HK-2 (cell line): Measurements from ENCODE around the gene SELPLG.
"Not testable (repeated sequence)": the region's sequence is repeated elsewhere in the genome, so short reads cannot be mapped to it uniquely, and the experiment has no call there.

Experiments
- DNase-seq: peaks from one replicate; pipeline ENCODE4 v3.0.0-alpha.2; 2018; ENCODE audit not compliant: unreplicated experiment

Gene SELPLG

GRCh38 chr12:108619369-108620160, 14.1 kb downstream of the SELPLG start:
- DNase-seq: no peak

- DNase-seq: not testable (repeated sequence)
These were observed 14.8 kb downstream of the SELPLG start for GRCh38 chr12:108618953-108619274.

- DNase-seq: peak; percentile 86
These were observed 15.4 kb downstream of the SELPLG start for GRCh38 chr12:108618079-108618952.

GRCh38 chr12:108616941-108617858, 16.5 kb downstream of the SELPLG start:
- peak; percentile 65 for DNase-seq

GRCh38 chr12:108616359-108616758, 17.3 kb downstream of the SELPLG start:
- no peak for DNase-seq

GRCh38 chr12:108615918-108616317, 17.8 kb downstream of the SELPLG start:
- no peak for DNase-seq

GRCh38 chr12:108614639-108615038, 19.1 kb downstream of the SELPLG start:
- DNase-seq: no peak

GRCh38 chr12:108614041-108614440, 19.7 kb downstream of the SELPLG start:
- no peak for DNase-seq

GRCh38 chr12:108613548-108613947, 20.1 kb downstream of the SELPLG start:
- DNase-seq: peak; percentile 70

GRCh38 chr12:108612788-108613282, 20.9 kb downstream of the SELPLG start:
- DNase-seq: peak; percentile 54

GRCh38 chr12:108611884-108612415, 21.7 kb downstream of the SELPLG start:
- peak; percentile 73 for DNase-seq

- no peak for DNase-seq
These were observed 22.7 kb downstream of the SELPLG start for GRCh38 chr12:108610856-108611605.

GRCh38 chr12:108610336-108610815, 23.3 kb downstream of the SELPLG start:
- no peak for DNase-seq

GRCh38 chr12:108609537-108610335, 24.0 kb downstream of the SELPLG start:
- DNase-seq: no peak

GRCh38 chr12:108608616-108609015, 25.1 kb downstream of the SELPLG start:
- no peak for DNase-seq

- DNase-seq: no peak
These were observed 25.6 kb downstream of the SELPLG start for GRCh38 chr12:108607981-108608600.

GRCh38 chr12:108606492-108606891, 27.2 kb downstream of the SELPLG start:
- no peak for DNase-seq

- DNase-seq: no peak
These were observed 27.8 kb downstream of the SELPLG start for GRCh38 chr12:108605690-108606406.
